Measurements from ENCODE around the gene BTBD9. TPM values are rescaled to one million over a fixed set of nuclear protein-coding genes. Genes with fewer than 3 reads are reported as not detected.
A peak's percentile ranks its signal among the peaks of the same experiment; 100 is the strongest.

Gene BTBD9
- polyA plus RNA-seq, 1 donor (not counting 4 experiments of a cell fraction or from before 2014, with no cell fraction given) = 6.8 TPM

DNA sequence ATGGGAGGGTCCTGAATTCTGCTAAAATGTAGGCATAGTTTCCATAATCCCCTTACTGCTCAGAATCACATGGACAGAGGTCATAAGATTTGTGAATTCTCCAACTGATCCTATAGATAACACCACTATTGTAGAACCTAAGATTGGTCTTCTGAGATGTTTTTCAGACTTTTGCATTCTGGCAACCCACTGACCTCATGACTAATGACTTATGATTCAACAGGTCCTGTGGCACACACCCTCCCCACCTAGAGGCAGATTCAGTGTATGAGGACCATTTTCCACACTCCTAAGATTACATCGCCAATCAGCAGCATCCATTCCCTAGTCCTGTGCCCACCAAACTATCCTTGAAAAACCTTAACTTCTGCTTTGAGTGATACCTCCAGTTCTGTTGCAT lies 207.2 kb downstream of the BTBD9 start:
- Histone ChIP-seq H4K20me1 (ENCODE audit: control insufficient read depth, extremely low read depth, insufficient read depth, low read length) (no peaks in the 10 kb centered on the region), H3K9ac (ENCODE audit: control insufficient read depth, extremely low read depth, insufficient read depth, low read length) (no peak overlapping the region), H3K79me2 (ENCODE audit: control insufficient read depth, insufficient read depth, low read length) (no peaks in the 10 kb centered on the region), H3K9me1 (ENCODE audit: control insufficient read depth, extremely low read depth, insufficient read depth, low read length) (peaks cover 2% of the 10 kb centered on the region), H3K4me3 (ENCODE audit: control insufficient read depth in 2 of 3, extremely low read depth in 1 of 3, insufficient read depth in 2 of 3, low read depth in 1 of 3, low read length in 3 of 3) (no peak overlapping the region), H2AFZ (ENCODE audit: control insufficient read depth, low read length) (no peak overlapping the region), H3K36me3 (ENCODE audit: control insufficient read depth in 2 of 2, extremely low read depth in 1 of 2, insufficient read depth in 2 of 2, low read length in 2 of 2) (no peaks in the 10 kb centered on the region), H3K27ac (ENCODE audit: control insufficient read depth, insufficient read depth, low read length) (no peak overlapping the region), H3K9me3 (ENCODE audit: control insufficient read depth, low read depth, low read length) (no peaks in the 10 kb centered on the region), H3K4me1 (ENCODE audit: control insufficient read depth, extremely low read depth, insufficient read depth, low read length) (peaks cover 9% of the 10 kb centered on the region), H3K4me2 (ENCODE audit: control insufficient read depth, extremely low read depth, insufficient read depth, low read depth, low read length) (no peak overlapping the region), H3K27me3 (ENCODE audit: control insufficient read depth, extremely low read depth, insufficient read depth, low read length) (no peaks in the 10 kb centered on the region)
- peak; percentile 48 for FAIRE-seq
- no peak for DNase-seq (ENCODE audit: low read depth, low spot score)
- dilution Hi-C loops (cut with MboI; ENCODE audit: extremely low pct_ligation_motif_present, low sequenced_read_pairs) = no loop called here
- TF ChIP-seq, protein P1, sequence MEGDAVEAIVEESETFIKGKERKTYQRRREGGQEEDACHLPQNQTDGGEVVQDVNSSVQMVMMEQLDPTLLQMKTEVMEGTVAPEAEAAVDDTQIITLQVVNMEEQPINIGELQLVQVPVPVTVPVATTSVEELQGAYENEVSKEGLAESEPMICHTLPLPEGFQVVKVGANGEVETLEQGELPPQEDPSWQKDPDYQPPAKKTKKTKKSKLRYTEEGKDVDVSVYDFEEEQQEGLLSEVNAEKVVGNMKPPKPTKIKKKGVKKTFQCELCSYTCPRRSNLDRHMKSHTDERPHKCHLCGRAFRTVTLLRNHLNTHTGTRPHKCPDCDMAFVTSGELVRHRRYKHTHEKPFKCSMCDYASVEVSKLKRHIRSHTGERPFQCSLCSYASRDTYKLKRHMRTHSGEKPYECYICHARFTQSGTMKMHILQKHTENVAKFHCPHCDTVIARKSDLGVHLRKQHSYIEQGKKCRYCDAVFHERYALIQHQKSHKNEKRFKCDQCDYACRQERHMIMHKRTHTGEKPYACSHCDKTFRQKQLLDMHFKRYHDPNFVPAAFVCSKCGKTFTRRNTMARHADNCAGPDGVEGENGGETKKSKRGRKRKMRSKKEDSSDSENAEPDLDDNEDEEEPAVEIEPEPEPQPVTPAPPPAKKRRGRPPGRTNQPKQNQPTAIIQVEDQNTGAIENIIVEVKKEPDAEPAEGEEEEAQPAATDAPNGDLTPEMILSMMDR (optimal IDR thresholded peaks at IDR 0.05 in 1 of 3, IDR thresholded peaks at IDR 0.05 in 1 of 3, conservative IDR thresholded peaks at IDR 0.05 in 1 of 3; ENCODE audit: extremely low read depth in 1 of 3, insufficient read depth in 2 of 3, low read length in 3 of 3) = peak in 2 of 3 experiments; percentile 9 to 23
- TF ChIP-seq EZH2 (IDR thresholded peaks at IDR 0.05; ENCODE audit: low read length) = no peak

- Histone ChIP-seq H3K9me3 (ENCODE audit: control insufficient read depth, low read depth, low read length) (no peaks in the 10 kb centered on the region), H3K4me2 (ENCODE audit: control insufficient read depth, extremely low read depth, insufficient read depth, low read depth, low read length) (no peak overlapping the region), H3K9ac (ENCODE audit: control insufficient read depth, extremely low read depth, insufficient read depth, low read length) (no peak overlapping the region), H4K20me1 (ENCODE audit: control insufficient read depth, extremely low read depth, insufficient read depth, low read length) (no peaks in the 10 kb centered on the region), H2AFZ (ENCODE audit: control insufficient read depth, low read length) (no peak overlapping the region), H3K27me3 (ENCODE audit: control insufficient read depth, extremely low read depth, insufficient read depth, low read length) (no peaks in the 10 kb centered on the region), H3K4me3 (ENCODE audit: control insufficient read depth in 2 of 3, extremely low read depth in 1 of 3, insufficient read depth in 2 of 3, low read depth in 1 of 3, low read length in 3 of 3) (no peak overlapping the region), H3K27ac (ENCODE audit: control insufficient read depth, insufficient read depth, low read length) (no peak overlapping the region), H3K9me1 (ENCODE audit: control insufficient read depth, extremely low read depth, insufficient read depth, low read length) (peaks cover 2% of the 10 kb centered on the region), H3K4me1 (ENCODE audit: control insufficient read depth, extremely low read depth, insufficient read depth, low read length) (peaks cover 7% of the 10 kb centered on the region), H3K36me3 (ENCODE audit: control insufficient read depth in 2 of 2, extremely low read depth in 1 of 2, insufficient read depth in 2 of 2, low read length in 2 of 2) (no peaks in the 10 kb centered on the region), H3K79me2 (ENCODE audit: control insufficient read depth, insufficient read depth, low read length) (no peaks in the 10 kb centered on the region)
- no peak for TF ChIP-seq EZH2 (IDR thresholded peaks at IDR 0.05; ENCODE audit: low read length)
- DNase-seq (ENCODE audit: low read depth, low spot score) (no peak), FAIRE-seq (no peak)
- dilution Hi-C loops (cut with MboI; ENCODE audit: extremely low pct_ligation_motif_present, low sequenced_read_pairs) = no loop called here
These were observed 207.7 kb downstream of the BTBD9 start for GRCh38 chr6:38432079-38432478.

- FAIRE-seq = no peak
- H3K9me3 ChIP-seq (ENCODE audit: control insufficient read depth, low read depth, low read length) = no peaks in the 10 kb centered on the region
These were observed 210.2 kb downstream of the BTBD9 start for GRCh38 chr6:38429546-38429945.

More at GRCh38 chr6:38429546-38429945, 210.2 kb downstream of the BTBD9 start:
- H3K4me3 ChIP-seq (ENCODE audit: control insufficient read depth in 2 of 3, extremely low read depth in 1 of 3, insufficient read depth in 2 of 3, low read depth in 1 of 3, low read length in 3 of 3) = no peak overlapping the region
- DNase-seq (ENCODE audit: low read depth, low spot score) = no peak
- no peak overlapping the region for H2AFZ ChIP-seq (ENCODE audit: control insufficient read depth, low read length)
- dilution Hi-C loops (cut with MboI; ENCODE audit: extremely low pct_ligation_motif_present, low sequenced_read_pairs) = no loop called here
- no peak overlapping the region for H3K27ac ChIP-seq (ENCODE audit: control insufficient read depth, insufficient read depth, low read length)
- H4K20me1 ChIP-seq (ENCODE audit: control insufficient read depth, extremely low read depth, insufficient read depth, low read length) = no peaks in the 10 kb centered on the region
- H3K36me3 ChIP-seq (ENCODE audit: control insufficient read depth in 2 of 2, extremely low read depth in 1 of 2, insufficient read depth in 2 of 2, low read length in 2 of 2) = no peaks in the 10 kb centered on the region
- H3K4me2 ChIP-seq (ENCODE audit: control insufficient read depth, extremely low read depth, insufficient read depth, low read depth, low read length) = no peak overlapping the region
- no peak overlapping the region for H3K9ac ChIP-seq (ENCODE audit: control insufficient read depth, extremely low read depth, insufficient read depth, low read length)
- H3K9me1 ChIP-seq (ENCODE audit: control insufficient read depth, extremely low read depth, insufficient read depth, low read length) = no peaks in the 10 kb centered on the region
- TF ChIP-seq, protein P1 (optimal IDR thresholded peaks at IDR 0.05 in 1 of 3, IDR thresholded peaks at IDR 0.05 in 1 of 3, conservative IDR thresholded peaks at IDR 0.05 in 1 of 3; ENCODE audit: extremely low read depth in 1 of 3, insufficient read depth in 2 of 3, low read length in 3 of 3) = no peak
- H3K27me3 ChIP-seq (ENCODE audit: control insufficient read depth, extremely low read depth, insufficient read depth, low read length) = no peaks in the 10 kb centered on the region
- H3K79me2 ChIP-seq (ENCODE audit: control insufficient read depth, insufficient read depth, low read length) = no peaks in the 10 kb centered on the region
- no peaks in the 10 kb centered on the region for H3K4me1 ChIP-seq (ENCODE audit: control insufficient read depth, extremely low read depth, insufficient read depth, low read length)
